Measurements from ENCODE around the gene BUB3.

DNA sequence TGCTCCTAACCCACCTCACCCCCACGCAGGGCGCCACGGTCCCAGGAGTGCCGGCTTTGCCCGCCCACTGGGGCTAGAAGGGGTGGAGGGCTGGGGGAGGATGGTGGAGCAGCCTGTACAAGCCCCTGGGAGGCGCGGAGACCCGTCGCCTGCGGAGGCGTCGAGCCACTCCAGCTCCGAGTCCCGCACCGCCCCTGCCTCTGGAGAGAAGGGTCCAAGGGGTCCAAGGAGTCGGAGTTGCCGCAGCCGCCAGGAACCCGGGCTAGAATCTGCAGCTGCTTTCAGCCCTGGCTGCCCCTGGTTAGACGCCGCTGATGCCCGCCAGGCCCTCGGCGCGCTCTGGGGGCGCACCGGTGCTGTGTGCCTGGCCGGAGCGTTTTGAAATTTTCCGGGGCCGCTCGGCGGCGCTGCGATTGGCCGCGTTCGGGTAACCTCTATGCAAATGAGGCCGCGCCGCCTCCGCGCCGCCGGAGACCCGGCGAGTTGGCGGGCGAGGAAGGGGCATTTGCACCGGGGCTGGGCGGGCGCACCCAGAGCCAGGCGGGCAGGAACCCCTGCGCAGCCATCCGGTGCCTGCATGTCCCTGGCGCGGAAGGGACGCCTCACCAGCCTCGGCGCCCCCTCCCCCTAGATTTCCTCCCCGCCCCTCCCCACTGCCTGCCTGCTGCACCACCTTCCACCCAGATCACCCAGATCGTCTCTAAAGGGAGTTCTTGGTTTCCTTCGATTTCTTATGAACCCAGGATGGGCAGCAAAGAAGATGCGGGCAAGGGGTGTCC is 6.4 kb upstream of the BUB3 start, which contains the start of gene HMX2:
- TF ChIP-seq POLR2A (IDR thresholded peaks at IDR 0.05): no peak
- no peak for TF ChIP-seq CTCF (IDR thresholded peaks at IDR 0.05)
- no peak for TF ChIP-seq EP300 (IDR thresholded peaks at IDR 0.05)

All from sigmoid colon (tissue), 4 donors.